NCI-H1436 (cell line): ENCODE measurements around the gene FAM53A.
"Not testable (repeated sequence)": the region's sequence is repeated elsewhere in the genome, so short reads cannot be mapped to it uniquely, and the experiment has no call there.

ENCODE experiments used
- DNase-seq: peaks from one replicate; lab custom pipeline; 2025; lab: John Stamatoyannopoulos, UW

The FAM53A gene

DNA sequence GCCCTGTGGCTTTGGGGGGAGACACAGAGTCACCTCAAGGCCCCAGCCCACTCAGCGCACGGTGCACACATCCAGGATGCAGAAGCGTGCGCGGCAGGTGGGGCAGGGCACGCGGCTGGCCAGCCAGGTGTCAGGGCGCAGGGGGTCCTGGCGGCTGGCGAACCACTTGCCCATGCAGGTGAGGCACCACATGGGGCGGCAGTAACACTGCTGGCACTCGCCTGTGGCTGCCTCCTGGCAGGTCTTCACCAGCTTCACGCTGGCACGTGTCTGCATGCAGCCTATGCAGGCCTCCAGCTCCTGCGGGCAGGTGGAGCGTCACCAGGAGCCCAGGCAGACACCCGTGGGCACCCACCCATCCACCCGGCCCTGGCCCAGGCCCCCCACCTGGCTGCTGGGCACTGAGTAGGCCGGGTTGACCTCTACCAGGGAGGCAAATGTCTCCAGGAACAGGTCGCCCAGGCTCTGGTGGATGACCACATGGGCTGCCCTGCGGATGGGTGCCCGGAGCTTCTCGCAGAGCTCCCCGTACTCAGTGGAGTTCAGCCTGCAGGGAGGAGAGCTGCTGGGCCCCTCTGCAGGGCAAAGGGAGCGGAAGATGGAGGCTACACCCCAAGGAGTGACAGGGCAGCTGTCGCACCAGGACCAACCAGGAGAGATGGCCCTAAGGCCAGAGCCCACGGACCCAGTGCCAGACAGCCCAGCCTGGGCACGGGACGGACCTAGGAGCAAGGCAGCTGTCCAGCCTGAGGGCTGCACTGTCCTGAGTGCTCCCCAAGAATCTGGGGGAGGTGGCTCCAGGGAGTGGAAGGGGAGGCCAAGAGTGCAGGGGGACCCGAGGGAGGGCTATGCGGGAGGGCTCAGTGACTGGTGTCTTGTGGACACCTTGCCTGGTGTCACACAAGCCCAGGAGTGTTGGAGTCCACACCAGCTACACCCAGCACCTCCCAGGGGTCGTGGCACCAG, 33.3 kb upstream of the FAM53A start:
- DNase-seq: no peak

DNA sequence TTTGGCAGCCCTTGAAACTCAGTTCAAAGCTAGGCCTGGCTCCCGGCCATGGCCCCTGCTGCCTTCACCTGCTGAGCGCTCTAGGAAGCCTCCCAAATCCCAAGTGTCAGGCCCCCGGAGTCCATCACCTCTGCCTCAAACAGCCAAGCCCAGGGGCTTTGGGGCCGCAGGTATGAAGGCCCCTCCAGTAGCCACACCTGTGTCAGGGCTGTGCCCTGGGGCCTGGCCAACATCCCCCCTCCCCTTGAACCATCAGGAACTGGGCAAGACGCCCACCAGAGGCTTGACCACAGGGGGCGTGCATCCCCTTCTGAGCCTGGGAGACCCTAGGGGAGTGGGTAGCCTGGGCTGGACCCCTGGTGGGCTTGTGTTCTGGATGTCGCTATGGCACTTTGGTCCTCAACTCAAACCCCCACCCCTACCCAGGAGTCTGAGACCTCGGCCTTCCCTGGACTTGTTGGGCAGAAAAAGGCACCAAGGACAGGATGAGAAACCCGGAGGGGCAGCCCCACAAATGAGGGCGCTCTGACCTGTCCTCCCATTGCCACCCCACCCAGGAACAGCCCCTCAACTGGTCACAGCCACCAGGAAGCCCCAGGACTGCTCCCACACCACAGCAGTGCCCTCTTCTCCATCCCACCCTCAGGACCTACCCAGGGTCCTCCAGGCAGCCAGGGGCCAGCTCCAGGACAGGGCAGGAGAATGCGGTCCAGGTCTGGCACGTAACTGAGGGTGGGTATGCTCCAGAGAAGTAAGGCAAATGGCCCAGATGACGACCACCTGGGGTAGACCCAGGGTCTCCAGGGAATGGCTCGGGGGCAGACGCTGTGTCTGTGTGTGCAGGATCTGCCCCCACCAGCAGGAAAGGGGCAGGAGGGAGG, 32.2 kb upstream of the FAM53A start:
- no peak for DNase-seq

DNA sequence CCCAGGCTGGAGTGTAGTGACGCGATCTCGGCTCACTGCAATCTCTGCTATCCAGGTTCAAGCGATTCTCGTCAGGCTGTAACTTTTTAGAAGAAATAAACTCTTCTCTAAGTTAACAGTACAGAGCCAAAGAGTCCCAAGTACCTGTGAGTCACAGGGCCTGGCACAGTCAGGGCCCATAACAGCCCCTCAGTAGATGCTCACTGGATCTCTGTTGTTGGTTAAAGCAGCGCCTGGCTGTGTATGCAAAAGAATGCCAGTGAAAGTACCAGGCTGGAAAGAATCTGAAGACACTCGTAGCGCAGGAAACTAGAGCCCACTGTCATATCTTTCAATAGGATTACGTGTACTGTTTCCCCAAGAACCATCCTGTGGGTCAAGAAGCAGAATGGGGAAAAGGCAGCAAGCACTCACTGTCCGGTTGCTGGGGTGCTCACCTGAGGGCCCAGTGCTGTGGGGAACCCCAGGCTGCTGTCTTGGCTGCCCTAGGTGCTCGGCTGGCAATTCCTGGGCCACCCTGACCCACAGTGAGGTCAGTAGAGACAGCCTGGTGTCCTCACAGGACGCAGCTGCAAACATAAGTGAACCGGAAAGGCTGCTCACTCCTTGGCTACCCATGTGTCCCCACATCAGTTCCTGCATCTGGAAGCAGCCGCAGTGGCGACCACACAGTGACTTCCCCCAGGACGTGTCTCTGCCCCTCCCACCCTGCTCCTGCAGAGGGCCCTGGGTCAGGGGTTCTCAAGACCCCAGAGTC, 31.1 kb upstream of the FAM53A start:
- DNase-seq: no peak

DNA sequence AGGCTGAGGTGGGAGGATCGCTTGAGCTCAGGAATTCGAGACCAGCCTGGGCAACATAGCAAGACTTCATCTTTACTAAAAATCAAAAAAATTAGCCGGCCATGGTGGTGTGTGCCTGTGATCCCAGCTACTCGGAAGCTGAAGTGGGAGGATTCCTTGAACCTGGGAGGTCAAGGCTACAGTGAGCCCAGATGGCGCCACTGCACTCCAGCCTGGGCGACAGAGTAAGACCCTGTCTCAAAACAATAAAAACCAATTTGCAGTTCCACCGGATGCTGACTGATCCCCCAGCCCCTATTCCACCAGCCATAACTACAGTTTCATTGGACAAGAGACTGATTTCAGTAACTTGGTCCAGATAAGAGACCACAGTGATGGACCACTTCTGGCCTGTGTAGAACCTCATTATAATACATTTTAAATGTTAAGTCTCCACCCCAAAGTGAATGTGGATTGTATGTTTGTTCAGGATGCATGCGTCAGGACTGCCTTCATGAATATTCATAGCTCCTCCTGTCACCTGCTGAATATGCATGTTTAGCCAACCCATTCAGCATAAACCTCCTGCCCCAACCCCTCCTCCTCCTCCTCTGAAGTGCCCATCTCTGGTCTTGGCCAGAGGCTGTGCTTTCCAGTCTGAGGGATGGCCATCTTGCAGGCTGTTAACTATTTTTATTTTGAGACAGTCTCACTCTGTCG, 30.3 kb upstream of the FAM53A start:
- DNase-seq: no peak

DNA sequence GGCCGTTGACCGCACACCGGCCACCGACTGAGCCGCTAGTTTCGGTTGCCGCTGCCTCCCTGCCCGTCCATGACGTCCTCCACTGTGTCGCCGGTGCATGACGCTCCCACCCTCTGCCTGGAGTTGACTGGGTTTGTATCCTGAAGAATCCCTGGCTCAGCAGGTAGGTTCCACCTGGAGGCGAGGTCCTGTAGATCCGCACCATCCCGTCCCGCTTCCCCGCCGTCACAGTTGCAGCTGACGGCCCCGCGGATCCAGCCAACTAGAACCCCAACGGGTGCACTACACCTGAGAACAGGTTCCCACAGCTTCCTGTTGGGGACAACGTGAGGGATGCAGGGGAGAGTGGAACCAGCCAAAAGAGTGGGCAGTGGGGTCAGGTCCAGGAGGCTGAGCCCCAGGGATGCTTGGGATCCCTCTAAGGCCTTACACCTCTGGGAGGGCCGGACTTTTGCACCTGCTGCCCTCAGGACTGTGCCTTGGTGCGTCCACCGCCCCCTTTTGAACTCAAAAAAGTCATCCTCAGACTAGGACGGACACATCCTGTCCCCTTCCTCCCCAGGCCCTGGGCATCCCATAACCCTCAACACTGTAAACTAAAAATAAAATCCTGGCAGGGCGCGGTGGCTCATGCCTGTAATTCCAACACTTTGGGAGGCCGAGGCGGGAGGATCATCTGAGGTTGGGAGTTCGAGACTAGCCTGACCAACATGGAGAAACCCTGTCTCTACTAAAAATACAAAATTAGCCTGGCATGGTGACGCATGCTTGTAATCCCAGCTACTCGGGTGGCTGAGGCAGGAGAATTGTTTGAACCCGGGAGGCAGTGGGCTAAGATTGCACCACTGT, 29.1 kb upstream of the FAM53A start:
- DNase-seq: no peak

DNA sequence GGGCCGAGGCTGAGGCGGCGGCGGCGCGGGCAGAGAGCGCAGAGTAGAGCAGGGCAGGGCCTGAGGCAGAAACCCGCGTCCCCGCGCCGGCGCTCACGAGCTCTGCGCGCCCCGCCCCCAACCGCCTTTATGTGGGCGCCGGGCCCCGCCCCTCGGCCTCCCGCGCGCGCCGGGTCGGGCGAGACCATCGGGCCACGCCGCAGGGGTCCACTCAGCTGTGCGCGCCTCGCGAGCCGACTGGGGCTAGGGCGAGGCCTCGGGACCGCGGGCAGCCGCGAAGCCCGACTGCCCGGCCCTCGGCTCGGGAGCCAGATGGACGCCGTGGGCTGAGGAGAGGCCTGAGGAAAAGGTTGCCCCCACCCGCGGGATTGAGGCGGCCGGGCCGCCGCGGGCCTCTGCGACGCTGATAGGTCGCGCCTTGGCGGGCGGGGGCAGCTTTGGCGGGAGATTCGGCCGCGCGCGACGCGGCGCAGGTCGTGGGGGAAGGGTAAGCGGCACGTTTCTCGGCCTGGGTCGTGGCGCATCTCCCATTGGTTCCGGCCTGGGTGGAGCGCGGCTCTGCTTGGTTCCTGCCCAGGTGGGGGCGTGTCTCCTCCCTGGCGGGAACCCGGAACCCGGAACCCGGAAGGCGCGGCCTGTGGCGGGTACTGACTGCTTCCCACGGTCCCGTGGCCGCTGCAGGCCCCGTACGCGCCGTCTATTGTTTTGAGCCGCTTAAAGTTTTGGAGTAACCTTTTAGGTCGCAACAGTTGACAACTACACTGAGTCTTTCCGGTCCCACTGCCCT, 28.3 kb upstream of the FAM53A start, which contains the start of gene SLBP:
TSS of gene SLBP (minus strand) at position 104 of the 787 bp plus-strand sequence. CDS start 131 bp downstream, outside the sequence.
- DNase-seq: peak; percentile 95

DNA sequence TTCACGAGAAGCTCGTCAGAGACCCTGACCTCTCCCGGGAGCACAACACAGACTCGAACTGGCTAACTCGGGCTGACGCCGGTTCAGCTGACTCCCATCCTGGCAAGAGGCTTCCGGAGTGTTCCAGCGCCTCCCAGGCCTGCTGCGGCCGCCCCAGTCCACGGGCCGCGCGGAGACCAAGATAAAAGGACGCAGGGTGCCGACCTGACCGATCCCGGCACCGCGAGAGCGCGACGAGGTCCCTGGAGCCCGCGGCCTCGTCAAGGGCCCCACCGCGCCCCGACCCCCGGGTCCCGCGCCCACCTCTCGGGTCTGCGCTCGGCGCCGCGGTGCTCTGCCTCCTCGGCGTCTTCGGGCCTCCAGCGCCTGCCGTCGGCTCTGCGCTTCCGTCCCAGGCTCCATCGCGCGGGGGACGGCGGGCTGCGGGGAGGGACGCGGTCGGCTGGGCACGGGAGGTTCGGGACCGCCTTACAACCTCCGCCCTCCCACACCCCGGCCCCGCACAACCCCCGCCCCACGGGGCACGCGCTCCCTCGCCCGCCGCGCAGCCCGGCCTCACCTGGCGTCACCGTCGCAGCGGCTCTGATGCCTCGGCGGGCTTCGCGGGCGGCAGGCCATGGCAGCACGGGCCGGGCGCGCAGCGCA, 27.6 kb upstream of the FAM53A start:
- DNase-seq: no peak

DNA sequence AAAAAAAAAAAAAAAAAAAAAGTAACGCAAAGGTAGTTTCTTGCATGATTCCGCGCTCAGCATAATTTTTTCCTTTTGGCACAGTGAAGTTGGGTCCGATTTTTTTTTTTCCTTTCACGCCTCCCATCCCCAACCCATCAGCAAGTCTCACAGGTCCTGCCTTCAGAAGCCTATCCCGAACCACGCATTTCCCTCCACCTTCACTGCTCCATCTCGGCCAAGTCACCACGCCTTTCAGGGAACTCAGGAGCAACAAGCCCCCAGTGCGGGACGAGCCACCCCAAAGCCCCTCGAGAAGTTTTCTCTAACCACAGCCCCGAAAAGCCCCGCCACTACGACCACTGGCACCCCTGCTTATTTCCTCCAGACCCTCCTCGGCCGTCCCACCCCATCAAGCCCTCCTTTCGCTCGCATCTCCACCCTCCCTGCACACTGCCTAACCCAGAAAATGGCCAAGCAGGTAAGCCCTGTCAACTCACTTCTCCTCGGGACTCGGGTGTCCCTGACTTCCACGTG, 27.0 kb upstream of the FAM53A start:
- DNase-seq: no peak

DNA sequence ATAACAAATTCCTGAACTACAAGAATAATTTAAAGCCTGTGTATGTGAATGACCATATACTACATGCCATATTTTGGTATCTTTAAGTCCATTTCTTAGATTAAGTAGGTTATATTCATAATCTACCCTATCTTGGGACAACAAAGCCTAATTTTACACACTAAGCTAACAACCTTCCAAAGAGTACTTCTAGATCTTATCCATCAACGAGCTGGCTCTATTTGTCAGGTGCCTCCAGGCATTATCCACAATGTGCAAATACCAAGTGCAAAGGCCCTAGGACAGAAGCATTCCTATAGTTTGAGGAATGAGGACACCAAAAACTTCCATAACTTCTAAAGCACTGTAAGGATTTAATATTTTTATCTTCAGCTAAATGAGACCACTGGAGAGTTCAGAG, 24.5 kb upstream of the FAM53A start:
- DNase-seq: no peak

DNA sequence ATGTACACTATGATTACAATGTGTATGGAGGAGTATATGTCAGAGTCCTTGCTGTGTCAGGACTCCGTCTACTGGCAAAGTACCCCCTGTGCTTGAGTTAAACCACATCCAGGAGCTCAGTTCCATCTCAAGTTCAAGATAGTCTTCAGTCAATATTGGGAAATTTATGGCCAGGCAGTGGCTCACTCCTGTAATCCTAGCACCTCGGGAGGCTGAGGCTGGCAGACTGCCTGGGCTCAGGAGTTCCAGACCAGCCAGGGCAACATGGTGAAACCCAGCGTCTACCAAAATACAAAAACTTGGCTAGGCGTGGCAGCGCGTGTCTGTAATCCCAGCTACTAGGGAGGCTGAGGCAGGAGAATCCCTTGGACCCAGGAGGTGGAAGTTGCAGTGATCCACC, 22.2 kb upstream of the FAM53A start:
- no peak for DNase-seq

DNA sequence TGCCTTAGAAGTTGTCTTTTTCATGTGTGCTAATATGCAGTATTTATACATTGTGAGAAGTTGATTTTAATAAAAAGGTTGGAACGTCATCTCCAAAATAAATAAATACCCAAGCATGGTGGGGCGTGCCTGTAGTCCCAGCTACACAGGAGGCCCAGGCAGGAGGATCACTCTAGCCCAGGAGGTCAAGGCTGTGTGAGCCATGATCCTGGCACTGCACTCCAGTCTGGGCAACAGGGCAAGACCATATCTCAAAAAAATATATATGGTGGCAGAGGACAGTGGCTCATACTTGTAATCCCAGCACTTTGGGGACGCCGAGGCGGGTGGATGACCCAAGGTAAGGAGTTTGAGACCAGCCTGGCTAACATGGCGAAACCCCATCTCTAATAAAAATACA, 21.6 kb upstream of the FAM53A start:
- no peak for DNase-seq

DNA sequence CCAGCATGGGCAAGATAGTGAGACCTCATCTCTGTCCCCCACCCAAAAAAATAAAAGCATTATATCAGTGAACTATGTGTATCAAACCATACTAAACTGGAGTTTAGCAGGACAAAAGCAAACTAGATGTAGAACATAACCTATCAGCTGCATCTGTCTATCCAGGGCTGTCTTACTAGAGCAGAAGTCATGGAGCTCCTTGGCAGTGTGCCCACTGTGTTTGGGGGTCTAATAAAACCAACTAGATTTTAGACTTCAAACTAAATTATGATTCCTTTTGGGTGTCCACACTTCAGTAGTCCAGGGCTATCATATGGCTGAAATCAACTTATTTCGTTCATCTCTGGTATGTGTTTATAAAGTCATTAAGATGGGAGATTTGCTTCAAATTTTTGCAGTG, 19.8 kb upstream of the FAM53A start:
- DNase-seq: no peak

DNA sequence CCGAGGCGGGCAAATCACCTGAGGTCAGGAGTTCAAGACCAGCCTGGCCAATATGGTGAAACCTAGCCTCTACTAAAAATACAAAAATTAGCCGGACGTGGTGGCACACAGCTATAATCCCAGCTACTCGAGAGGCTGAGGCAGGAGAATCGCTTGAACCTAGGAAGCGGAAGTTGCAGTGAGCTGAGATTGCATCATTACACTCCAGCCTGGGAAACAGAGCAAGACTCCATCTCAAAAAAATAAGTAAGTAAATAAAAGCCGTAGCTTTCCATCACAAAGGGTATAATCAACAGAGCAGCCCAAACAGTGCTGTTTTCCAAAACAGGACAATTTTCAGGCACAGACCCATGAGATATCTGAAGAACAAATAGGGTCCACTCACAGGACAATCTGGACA, 17.6 kb upstream of the FAM53A start:
- not testable (repeated sequence) for DNase-seq

DNA sequence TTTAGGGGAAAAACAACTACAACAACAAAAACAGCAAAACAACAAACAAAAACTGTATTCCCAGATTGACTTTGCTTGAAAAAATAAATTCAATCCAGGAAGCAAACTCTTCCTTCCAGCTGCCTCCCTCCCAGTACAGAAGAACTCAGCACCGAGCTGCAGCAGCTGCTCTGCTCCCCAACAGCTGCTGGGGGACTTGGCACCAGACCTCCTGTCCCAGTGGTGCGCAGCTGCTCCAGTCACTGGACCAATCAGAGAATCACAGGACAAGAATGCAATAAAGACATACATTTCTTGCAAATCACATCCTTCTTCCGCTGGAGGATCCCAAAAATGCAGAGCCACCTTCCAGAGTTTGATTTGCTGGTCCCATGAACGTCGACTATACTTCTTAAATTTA, 11.8 kb upstream of the FAM53A start:
- no peak for DNase-seq

DNA sequence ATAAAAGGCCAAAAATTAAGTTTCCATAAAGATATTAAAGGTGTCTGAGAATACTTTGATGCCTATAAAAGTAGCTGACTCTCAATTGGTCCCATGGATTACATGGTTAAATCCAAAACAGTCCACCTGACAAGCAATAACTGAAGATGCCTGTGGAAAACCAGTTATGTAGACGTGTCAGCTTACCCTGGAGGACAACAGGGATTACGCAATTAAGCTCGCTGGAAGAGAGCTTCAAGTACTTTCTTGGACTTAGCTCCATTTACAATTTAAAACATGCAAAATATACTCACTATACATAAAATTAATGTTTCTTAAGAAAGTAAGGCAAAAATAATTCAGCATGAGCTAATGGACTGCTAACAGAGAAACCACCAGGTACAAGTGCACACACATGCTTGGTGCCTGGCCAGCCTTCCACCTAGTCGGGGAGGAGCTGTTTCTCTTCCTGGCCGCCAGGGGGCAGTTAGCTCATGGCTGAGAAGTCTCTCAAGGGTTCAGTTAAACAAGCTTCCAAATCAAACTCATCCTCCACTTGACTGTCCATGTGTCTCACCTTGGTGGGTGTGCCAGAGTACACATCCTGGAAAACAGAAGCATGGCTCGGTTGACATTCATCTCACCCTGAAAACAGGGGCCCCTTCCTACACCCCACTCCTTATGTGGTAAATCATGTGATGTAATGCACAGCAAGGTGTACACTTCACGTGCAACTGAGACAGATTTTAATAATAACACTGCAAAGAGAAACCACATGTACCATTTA, 9.2 kb upstream of the FAM53A start:
- peak; percentile 73 for DNase-seq

DNA sequence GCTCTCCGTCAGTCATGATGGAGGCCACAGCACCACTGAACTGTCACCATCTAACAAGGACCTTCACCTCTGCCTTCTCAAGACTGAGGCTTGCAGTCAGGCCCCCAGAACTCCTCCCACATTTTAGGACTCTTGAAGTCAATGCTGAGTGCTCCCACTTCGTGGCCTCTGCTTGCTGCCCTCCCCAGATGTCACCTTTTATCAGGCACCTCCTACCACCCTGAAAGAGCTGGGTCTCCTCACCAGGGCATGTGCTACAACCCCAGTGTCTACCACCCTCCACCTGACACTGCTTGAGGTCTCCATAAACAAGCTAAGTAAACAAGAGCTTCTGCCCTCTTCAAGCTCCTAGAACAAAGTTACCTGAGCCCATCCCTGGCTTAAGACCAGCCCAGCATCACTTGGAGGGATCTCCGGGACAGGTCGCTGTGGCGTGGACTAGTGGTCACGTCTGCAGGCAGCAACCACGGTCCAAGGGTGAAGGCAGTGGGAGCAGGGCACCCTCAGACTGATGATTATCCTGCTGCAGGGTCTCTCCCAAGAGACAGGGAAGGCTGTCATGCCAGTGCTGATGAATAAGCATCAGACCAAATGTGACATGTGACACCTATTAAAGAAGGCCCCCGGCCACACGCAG, 7.7 kb upstream of the FAM53A start:
- no peak for DNase-seq

DNA sequence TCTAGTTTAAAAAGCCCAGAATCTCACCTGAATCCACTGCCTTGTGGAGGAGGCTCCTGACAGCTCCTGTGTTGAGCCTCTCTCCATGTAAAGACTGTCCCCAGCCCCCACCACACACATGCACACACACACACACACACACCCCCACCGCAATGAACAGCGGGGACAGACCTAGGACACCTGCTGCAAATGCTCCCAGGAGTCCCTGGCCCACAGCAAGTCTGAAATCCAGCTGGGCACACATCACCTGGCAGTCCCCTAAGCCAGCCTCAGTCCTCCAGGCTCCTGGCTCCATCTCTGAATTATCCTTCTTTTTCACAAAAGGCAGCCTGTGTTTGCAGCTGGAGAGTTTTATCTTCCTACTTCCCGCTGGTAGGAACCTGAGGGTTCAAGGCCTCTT, 6.6 kb upstream of the FAM53A start:
- DNase-seq: no peak
